NCI-H69 (cell line): Measurements from ENCODE around the gene ROR2.
A peak's percentile ranks its signal among the peaks of the same experiment; 100 is the strongest.

Experiments
- DNase-seq: peaks from one replicate; lab custom pipeline; 2025; lab: John Stamatoyannopoulos, UW

Gene ROR2

DNA sequence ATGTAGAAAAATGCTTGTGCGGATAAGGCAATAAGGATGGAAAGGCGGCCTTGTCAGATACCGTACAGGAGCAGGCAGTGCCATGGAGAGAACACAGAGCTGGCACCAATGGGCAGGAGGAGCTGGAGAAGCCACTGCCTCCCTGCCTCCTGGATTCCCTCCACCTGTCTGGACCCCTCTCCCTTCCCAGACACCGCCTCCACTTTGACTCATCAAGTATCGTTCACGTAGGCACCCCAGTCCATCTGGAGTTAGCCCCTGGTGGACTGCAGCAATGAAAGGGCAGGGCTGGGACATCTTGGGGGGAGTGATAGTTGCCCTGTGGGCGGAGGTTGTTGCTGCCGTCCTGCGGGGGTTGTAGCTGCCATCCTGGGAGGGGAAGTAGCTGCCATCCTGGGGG lies 232.0 kb downstream of the ROR2 start:
- no peak for DNase-seq

DNA sequence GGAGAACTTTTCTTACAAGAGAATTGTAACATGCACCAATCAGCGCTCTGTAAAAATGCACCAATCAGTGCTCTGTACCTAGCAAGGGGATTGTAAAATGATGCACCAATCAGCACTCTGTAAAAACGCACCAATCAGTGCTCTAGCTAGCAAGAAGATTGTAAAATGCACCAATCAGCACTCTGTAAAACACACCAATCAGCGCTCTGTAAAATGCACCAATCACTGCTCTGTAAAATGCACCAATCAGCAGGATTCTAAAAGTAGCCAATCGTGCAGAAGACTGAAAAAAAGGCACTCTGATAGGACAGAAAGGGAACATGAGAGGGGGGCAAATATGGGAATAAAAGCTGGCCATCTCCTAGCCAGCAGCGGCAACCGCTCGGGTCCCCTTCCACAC lies 233.2 kb downstream of the ROR2 start:
- no peak for DNase-seq

DNA sequence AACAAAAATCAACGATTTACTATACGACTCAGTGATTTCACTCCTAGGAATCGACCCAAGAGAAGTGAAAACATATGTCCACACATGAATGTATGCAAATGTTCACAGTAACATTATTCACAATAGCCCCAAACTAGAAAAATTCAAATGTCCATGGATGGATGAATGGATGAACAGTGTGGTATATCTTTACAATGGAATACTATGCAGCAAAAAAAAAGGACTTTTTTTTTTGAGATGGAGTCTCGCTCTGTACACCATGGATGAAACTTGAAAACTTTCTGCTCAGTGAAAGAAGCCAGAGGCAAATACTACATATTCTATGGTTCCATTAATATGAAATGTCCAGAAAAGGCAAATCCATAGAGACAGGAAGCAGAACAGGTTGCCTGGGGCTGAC lies 233.8 kb downstream of the ROR2 start:
- DNase-seq: no peak

DNA sequence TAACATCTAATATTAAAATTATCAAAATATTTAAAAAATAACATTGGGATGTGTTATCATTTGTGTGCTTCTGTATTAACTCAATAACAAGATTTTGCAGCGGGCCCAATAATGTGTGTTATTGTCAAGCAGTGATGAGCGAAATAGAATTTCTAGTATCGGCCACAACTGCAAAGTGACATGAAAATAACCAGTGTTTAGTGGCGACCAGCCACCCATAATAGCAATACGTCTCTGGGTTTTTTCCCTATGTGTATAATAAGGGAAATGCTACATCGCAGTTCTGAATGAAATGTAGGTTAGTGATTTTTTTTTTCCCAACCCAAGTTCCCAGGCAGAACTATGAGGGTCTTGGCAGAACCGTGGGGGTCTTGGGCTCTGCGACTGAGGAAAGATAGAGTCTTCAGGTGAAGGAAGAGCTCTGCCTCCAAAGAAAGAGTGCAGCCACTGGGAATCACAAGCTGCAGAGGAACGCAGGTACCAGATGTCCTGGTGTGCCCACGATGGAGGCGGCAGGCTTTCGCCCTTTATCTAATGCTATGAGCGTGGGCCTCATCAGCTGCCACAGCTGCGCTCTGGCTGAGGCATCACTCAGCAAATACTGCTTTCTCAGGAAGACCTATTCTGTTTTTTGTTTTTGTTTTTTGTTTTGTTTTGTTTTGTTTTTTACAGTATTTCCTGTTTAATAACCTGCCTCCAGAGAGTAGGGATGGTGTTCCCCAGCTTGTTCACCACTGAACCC lies 235.0 kb downstream of the ROR2 start:
- no peak for DNase-seq

DNA sequence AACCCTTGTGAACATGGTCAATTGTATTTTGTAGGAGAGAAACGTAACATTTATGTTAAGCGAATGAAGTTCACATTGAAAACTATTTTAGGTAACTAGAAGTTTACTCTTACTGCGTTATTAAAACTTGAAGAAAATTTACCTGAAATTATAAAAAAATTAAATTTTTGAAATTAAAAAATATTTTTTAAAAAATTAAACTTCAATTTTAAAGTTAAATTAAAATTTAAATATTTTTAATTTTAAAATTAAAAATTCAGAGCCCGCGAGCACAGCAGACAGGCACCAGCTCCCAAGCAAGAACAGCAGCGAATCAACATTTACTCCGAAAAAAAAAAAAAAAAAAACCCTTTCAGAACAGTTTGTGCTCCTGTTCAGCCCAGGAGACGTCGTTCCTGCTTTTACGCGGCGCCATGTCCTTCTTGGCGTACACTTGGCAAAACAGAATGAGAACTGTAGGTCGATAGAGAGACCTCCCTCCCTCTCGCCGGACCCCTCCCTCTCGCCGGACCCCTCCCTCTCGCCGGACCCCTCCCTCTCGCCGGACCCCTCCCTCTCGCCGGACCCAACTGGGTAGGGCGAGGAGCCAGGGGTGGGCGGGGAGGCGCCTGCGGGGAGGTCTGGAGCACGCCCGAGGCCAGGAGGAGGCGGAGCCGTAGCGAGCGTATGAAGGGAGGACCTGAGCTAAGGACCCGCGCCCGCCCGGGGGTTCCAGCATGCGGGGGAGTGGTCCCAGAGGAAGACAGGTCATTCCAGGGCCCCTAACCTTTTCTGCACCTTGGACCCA lies 235.8 kb downstream of the ROR2 start:
- DNase-seq: peak; percentile 75

DNA sequence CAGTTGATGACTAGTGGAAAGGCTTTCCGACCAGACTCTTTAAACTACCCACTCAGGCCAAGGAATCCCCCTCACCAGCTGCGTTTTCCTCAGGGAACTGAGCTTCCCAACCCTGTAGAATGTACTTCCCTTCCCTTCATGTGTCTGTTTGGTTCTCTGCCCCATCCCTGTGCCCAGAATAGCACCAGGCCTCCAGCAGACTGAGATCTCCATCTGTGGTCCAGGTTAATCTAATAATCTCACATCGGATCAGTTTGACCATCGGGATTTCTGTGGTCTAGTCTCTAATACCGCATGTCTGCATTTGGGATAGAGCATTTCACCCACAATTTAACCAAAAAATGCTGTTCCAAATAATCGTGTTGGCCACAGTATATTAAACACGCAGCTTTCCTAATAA lies 237.2 kb downstream of the ROR2 start:
- no peak for DNase-seq

DNA sequence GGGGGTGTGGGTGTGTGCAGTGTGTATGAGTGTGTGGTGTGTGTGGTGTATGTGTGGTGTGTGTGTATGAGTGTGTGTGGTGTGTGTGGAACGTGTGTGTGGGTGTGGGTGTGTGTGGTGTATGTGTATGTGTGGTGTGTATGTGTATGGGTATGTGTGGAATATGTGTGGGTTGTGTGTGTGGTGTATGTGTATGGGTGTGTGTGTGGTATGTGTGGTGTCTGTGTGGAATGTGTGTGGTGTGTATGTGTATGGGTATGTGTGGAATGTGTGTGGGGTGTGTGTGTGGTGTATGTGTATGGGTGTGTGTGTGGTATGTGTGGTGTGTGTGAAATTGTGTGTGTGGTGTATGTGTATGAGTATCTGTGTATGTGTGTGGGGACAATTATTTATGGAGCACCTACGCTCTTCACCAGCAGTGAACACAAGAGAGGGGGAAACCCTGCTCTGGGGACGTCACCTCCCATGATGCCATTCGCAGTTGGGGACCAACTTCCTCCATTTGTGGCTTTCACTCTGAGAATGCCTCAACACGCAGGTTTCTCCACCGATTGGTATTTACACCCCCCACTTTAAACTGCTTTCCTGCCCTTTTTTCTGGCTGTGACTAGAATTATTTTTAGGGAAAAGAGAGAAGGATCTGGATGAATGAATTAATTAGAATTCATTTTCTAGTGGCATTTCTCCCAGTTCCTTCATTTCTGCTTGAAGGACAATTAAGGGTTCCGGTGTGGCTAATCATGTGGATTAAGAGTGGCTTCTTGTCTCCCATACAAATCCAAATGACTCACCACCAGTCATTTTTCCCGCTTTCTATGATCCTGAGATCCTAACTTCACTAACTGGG lies 238.1 kb downstream of the ROR2 start:
- DNase-seq: no peak

DNA sequence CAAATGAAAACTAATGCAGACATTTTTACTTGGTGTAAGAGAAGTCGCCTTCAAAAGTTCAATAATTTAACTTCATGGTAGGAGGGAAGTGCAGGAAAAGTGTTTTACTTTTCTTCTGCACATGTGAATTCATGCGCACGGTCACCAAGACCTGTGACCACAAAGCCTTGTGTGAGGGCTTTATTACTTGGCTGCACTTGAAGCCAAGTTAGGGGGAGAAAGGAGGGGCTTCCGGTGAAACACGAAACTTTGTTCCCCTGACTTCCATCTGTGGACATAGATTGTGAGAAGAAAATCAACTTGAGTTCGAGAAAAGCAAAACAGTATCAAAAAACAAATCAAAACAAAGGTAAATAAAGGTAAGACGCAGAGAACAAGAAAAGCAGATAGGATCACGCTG lies 239.9 kb downstream of the ROR2 start:
- no peak for DNase-seq

DNA sequence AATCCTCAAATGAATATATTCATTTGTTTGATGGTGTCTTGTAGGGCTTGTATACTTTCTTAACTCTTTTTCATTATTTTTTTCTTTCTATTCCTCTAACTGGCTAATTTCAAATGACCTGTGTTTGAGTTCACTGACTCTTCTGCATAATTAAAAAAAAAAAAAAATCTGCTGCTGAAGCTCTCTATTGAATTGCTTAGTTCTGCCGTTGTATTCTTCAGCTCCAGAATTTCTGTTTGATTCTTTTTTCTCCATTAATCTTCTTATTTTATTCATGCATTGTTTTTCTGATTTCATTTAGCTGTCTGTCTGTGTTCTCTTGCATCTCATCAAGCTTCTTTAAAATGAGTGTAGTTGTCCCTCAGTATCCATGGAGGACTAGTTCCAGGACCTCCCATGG lies 244.6 kb downstream of the ROR2 start:
- DNase-seq: no peak

DNA sequence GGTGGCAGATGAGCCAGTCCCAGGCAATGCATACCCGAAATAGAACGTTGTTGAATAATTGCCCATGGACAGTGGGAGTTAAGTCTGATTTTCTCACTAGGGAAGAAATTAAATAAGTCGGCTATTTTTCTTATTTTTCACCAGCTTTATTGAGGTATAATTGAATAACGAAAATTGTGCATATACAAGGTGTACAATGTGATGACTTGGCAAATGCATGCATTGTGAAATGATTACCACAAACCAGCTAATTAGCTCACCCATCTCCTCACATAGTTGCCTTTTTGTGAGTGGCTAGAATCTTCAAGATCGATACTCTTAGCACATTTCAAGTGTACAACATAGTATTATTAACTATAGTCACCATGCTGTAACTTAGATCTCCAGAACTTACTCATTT lies 249.6 kb downstream of the ROR2 start:
- no peak for DNase-seq

DNA sequence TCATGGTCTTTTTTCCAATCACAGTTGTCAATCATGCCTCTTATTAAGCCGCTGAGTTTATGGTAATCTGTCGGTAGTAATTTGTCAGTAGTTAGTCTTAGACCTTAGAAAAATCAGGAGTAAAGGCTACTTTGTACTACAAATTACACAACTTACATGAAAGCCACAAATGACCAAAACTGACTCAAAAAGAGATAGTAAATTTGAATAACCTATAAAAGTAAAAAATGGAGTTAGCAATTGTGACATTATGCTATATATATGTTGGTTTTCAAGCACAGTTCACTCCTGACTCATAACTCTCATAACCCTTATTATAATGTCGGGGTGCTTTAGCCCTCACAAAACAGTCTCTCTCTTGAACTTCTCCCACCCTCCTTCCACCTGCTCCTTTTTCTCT lies 251.8 kb downstream of the ROR2 start:
- DNase-seq: no peak

DNA sequence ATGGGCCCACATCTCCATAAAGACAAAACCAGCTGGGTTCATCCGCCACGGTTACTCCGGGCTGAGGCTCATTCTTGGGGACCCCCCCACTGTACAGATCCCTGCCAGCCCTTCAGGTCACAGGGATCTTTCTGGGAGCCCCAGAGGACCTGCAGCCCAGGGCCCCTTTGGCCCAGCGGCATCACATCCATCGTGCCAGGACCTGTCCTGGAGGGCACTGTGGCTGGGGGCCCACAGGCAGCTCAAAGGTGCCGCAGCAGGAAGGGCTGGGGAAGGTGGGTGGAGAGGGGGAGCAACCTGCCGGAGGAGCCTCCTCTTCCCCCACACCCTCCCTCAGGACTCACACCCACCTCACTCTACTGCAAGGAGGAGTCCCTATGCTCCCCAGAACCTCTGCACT lies 252.8 kb downstream of the ROR2 start:
- DNase-seq: no peak

DNA sequence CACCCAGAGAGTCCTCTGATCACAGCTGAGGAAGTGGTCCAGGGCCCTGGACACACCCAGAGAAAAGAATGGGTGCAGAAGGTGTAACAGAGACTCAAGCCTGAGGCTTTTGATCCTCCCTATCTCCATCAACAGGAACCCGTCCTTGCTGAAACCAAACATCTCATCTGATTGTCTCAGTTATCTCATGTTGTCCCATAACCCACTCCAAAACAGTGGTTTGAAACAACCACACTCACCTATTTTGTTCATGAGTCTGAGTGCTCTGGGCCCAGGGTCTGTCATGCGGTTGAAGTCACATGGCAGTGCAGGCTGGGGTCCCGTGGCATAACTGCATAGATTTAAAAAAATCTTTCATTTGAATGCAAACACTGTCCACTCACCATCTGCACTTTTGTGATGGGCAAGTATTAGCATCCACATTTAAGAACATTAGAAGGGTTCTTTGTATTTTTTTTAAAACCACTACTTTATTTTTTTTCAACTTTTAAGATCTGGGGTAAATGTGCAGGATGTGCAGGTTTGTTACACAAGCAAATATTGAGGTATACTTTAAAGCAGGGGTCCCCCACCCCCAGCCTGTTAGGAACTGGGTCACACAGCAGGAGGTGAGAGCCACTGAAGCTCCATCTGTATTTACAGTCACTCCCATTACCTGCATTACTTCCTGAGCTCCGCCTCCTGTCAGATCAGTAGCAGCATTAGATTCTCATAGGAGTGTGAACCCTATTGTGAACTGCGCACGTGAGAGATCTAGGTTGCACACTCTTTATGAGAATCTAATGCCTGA lies 255.8 kb downstream of the ROR2 start:
- DNase-seq: peak; percentile 75

DNA sequence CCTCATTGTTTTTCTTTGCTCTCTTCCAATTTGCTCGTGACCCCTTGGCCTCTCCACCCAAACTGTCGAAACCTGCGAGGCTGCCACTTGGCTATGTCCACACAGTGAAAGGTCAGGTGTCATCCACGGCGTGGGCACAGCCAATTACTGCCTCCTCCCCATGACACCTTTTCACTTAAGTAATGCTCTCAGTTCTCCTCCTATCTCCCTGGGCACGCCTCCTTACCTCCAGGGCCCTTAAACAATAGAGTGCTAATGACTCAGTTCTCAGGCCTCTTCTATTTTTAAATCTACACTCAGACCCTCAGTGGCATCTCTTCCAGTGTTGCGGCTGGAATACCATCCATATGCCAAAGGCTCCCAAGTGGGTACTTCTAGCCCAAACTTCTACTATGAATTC lies 256.8 kb downstream of the ROR2 start:
- DNase-seq: peak; percentile 20

DNA sequence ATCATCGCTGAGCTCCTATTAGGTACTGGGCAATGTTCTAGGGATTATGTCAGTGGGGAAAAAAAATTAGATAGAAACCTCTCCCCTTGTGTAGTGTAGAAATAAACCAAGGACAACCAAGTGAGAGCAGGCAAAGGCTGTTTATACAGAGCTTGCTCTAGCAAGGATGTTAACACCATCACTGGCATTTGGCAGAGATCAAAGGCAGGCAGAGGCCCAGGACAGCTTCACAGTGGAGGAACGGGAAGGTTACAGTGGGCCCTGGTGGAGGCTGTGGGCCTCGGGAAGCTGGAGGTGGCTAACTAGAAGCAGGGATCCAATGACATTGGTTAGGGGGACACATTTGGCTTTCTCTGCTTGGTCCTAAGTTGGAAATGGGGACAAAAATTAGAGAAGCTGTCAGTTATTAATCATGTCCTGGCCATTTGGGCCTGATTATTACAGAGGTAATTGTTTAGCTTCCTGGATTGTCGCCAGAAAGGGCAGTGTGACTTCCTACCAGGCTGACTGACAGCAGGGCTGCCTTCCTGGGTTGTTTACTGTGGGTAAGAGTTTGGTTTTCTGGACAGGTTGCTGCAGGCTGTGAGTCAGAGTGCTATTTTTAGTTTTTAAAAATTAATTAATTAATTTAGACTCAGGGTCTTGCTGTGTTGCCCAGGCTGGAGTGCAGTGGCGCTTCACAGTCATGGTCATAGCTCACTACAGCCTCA lies 259.3 kb downstream of the ROR2 start:
- peak; percentile 65 for DNase-seq

DNA sequence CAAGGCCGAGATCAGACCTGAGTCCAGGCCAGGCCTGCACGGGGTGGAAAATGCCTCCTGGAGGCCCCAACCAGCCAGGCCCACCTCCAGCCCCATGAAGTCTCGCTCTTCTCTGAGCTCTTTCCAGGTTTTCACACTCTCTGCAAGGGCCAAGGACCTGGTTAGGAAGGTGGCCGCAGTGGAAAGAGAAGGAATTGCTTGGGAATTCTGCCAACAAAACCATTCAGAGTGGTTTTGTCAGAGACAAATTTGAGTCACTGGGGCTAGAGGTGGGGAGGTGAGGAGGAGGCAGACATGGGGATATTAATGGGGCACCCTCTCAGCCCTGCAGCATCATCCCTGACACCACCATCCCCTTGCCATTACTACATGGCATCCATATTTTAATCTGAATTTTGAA lies 261.0 kb downstream of the ROR2 start:
- no peak for DNase-seq

DNA sequence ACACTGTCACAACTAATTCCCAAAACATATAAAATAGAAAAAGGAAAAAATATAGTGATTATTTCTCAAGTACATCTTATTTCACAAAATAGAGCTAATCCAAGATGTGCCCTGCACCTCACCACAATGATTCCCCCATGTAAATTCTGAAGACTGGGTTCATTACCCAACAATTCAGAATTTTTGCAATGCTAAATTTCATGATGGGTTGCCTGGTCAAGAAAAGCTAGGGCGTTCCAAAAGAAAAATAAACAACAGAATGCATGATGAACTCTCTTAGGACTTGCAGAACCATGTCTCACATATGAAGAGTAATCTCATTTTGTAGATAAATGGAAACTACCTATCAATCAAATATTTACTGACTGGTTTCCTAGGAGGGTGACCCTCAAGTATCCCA lies 266.8 kb downstream of the ROR2 start:
- no peak for DNase-seq

DNA sequence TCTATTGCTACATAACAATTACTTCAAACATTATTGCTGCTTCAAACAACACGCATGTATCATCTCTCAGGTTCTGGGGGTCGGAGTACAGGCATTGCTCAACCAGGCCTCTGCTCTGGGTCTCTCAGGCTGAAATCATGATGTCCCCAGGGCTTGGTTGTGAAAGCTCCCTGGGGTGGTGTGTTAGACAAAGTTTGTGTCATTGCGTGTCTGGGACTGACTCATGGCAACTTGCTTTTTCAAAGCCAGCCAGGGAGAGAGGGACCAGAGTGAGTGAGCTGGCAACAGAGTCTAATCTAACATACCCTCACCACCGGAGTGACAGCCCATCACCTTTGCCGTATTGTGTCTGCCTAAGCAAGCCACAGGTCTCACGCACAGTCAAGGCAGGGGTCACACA lies 267.2 kb downstream of the ROR2 start:
- DNase-seq: no peak

DNA sequence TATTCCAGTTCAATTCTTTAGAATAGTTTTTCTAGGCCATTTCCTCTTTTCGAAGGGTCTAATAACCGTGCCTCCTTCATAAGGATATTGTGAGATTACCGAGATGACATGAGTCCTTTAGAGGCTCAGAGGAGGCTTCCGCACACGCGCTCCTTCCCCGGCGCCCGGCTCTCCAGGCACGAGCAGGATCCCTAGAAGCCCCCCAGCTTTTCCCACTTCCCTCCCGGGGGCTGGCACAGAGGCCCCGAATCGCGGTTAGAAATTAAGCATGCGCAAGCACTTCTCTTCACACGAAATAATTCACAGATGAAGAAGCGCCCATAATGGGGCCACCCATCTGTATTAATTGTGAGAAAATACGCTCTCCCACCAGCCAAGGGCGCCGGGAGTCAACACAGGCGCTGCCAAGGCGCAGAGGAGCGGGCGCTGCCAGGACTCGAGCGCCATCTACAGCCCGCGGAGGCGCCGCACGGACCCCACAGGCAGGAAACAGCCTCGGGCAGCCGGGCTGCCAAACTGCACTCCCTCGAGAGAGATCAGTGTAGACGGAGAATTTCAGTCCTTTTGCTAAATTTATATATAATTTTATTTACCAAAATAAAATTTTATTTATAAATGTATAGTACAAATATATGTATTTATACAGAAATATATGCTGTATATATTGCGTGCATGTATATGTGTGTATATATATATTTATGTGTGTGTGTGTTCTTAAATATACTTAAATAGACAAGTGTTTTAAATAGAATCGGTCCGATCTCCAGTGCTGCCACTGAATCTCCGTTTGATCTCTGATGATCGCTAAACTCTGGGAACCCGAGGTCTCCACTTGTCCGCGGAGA lies 268.3 kb downstream of the ROR2 start:
- no peak for DNase-seq

DNA sequence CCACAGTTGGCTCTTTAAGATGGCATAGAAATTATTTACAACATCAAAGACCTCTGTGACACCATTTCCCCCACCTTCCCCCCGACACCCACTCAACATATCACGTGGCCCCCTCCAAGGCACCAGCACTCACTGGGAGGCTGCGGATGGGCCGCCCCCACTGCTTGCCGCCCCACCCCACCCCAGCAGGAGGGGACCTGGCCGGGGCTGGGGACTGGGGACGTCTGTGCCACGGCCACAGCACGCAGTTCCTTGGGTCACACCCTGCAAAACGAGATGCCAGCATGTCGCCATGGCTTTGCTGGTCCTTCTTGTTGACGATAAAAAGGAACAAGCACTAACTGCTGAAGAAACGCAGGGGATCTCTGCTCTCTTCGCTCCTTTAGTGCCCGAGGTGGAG lies 269.0 kb downstream of the ROR2 start:
- no peak for DNase-seq
